Stimulated activated CD4-positive, alpha-beta T cell treated with anti-CD3 and anti-CD28 coated beads, Interleukin-4, amount 100 ng/mL, for 24 hours (primary cell): Measurements from ENCODE around the gene BMPR2.
"Not testable (repeated sequence)": the region's sequence is repeated elsewhere in the genome, so short reads cannot be mapped to it uniquely, and the experiment has no call there.

Experiments
- DNase-seq: peaks from one replicate; pipeline ENCODE4 v3.0.0-alpha.2; 2020

The BMPR2 gene

DNA sequence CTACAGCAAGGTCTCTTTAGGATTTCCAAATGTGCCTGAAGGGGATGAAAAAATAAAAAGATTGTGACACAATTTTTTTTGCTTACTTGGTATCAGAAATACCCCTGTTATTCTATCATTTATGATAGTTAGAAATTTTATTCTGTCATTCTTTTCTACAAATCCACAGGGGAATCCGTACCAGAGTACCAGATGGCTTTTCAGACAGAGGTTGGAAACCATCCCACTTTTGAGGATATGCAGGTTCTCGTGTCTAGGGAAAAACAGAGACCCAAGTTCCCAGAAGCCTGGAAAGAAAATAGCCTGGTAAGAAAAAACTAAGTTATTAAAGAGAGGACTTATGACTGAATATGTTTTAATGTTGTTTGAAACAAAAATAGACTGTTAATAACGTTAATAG, 166.0 kb downstream of the BMPR2 start:
- DNase-seq: no peak

DNA sequence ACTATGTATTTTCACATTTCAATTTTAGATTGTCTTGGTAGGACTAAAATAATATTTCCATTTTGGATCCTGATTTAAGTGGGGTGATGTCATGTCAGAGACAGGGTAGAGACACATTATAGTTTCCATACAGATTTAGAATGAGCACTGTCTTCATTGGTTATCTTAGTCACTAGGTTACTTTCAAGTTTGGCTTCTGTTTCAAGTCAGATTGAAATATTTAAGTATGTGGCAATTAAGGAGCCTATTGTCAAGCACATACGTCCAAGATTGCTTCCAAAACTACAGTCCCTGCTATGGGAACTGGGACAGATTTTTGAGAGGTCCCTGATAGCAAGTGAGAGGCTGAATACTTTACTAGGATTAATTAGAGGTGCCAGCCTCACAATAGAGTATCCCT, 169.4 kb downstream of the BMPR2 start:
- no peak for DNase-seq

DNA sequence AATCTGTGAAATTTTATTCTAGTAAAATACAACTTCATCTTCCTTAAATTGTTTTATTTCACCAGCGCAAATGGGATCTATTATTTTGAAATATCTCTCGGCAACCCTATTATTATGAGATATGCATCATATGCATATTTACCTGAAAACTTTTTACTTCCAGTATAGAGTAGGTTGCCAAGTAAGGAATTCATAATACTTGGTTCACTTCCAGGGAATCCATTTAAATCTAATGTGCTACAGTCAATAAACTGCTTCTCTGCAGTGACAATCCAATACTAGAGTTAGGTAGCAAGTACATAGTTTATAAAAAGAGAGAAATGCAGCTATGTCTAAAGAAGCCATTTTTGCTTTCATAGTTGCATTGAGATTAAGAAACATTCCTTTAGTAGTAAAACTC, 169.8 kb downstream of the BMPR2 start:
- DNase-seq: no peak

- DNase-seq: not testable (repeated sequence)
These were observed 170.5 kb downstream of the BMPR2 start for GRCh38 chr2:202546499-202547141.

- no peak for DNase-seq
These were observed 172.1 kb downstream of the BMPR2 start for GRCh38 chr2:202548240-202548639.

DNA sequence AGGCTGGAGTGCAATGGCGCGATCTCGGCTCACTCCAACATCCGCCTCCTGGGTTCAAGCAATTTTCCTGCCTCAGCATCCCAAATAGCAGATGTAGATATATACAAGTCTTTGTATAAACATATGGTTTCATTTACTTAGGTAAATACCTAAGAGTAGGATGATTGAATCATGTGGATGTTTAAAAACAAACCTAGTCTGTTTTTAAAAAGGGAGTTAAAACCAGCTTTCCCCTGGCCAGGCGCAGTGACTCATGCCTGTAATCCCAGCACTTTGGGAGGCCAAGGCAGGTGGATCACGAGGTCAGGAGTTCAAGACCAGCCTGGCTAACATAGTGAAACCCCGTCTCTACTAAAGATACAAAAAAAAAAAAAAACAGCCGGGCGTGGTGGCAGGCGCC, 174.9 kb downstream of the BMPR2 start:
- not testable (repeated sequence) for DNase-seq

- DNase-seq: no peak
These were observed 179.2 kb downstream of the BMPR2 start for GRCh38 chr2:202555356-202555755.

GRCh38 chr2:202560200-202560599, 184.1 kb downstream of the BMPR2 start:
- no peak for DNase-seq

DNA sequence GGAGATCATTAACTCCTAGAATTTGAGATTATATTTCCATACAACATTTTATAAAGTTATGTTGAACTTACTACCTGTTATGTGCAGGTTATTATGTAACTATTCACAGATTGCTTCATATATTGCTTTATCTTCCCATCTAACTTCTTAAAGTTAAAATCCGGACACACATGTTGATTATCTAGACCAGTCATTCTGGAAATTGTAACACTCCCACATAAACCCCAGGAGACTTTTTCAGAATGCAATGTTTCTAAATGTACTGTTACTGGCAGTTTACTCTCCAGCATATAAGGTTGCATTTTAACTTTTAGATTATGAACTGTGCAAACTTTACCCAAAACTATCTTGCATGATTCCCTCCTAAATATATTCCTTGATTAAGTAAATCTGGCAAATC, 188.1 kb downstream of the BMPR2 start:
- no peak for DNase-seq

DNA sequence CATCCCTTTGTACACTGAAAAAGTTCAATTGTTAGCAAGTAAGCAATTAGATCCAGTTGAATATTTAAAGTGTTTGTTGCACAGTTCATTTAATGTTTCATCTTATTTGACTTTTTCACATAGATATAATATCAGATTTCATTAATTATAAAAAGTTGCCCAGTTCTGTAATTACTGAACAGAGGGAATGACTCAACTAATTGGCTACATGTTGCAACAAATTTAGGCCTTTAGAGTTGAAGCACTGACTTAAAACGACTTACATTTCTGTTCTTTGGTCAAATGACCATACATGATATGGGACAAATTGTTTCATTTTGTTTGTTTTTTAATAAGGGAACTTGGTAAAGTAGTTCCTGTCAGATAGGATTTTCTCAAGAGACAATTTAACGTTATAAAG, 190.2 kb downstream of the BMPR2 start:
- DNase-seq: no peak

GRCh38 chr2:202574541-202574940, 198.4 kb downstream of the BMPR2 start:
- DNase-seq: no peak

DNA sequence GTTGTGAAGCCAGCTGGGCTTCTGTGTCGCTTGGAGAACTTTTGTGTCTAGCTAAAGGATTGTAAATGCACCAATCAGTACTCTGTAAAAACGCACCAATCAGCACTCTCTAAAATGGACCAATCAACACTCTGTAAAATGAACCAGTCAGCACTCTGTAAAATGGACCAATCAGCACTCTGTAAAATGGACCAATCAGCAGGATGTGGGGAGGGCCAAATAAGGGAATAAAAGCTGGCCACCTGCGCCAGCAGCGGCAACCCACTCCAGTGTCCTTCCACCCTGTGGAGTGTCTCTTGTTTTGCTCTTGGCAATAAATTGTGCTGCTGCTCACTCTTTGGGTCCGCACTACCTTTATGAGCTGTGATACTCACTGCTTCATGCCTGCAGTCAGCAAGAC, 199.1 kb downstream of the BMPR2 start:
- not testable (repeated sequence) for DNase-seq

DNA sequence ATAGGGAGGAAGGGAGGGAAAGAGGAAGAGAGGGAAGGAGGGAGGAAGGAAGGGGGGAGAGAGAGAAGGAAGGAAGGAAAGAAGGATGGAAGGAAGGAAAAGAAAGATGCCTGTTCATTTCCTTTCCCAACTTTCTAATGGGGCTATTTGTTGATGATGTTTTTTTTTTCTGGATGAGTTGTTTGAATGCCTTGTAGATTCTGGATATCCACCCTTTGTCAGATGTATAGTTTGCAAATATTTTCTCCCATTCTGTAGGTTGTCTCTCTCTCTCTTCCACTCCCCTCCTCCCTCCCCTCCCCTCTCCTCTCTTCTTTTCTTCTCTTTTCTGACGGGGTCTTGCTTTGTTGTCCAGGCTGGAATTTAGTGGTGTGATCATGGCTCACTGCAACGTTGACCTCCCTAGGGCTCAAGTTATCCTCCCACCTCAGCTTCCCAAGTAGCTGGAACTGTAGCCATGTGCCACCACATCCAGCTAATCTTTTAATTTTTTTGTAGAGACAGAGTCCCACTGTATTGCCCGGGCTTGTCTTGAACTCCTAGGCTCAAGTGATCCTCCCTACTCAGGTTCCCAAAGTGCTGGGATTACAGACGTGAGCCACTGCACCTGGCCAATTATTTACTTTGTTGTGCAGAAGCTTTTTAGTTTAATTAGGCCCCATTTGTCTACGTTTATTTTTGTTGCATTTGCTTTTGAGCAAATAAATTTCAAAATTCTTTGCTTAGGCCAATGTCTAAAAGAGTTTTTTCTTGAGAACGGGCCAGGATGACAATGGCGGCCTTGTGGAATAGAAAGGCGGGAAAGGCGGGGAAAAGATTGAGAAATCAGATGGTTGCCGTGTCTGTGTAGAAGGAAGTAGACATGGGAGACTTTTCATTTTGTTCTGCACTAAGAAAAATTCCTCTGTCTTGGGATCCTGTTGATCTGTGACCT, 201.4 kb downstream of the BMPR2 start:
- DNase-seq: no peak

GRCh38 chr2:202582846-202583245, 206.7 kb downstream of the BMPR2 start:
- DNase-seq: not testable (repeated sequence)

DNA sequence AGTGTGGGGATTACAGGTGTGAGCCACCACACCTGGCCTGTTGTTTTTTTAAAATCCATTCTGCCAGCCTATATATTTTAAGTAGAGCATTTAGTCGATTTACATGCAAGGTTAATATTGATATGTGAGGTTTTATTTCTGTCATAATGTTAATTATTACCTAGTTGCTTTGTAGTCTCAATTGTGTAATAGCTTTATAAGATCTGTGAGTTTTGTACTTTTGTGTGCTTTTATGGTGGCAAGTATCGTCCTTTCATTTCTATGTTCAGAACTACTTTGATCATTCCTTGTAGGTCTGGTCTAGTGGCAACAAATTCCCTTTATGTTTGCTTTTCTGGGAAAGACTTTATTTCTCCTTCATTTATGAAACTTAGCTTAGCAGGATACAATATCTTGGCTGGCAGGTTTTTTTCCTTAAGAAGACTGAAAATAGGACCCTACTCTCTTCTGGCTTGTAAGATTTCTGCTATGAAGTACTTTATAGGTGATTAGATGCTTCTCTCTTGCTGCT, 207.6 kb downstream of the BMPR2 start:
- no peak for DNase-seq

- peak; percentile 72 for DNase-seq
These were observed 212.8 kb downstream of the BMPR2 start for GRCh38 chr2:202588647-202589581.

GRCh38 chr2:202589582-202589949, 213.4 kb downstream of the BMPR2 start:
- no peak for DNase-seq

GRCh38 chr2:202592566-202592965, 216.4 kb downstream of the BMPR2 start:
- no peak for DNase-seq

GRCh38 chr2:202599105-202599504, 223.0 kb downstream of the BMPR2 start:
- DNase-seq: no peak

DNA sequence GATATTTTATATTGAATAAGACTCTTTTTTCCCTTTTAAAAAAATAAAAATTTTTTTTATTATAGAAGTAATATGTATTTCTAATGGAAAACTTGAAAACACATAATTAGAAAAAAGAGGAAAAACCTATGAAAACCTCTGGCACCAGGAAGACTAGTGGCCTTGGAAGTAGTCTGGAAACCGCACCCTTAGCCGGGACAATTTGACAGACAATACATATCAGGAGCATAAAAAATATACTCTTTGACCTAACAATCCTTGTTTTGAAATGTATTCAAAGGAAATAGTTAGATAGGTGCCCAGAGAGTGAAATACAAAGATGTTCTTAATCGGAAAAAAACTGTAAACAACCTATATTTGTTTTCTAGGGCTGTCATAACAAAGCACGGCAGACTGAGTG, 223.8 kb downstream of the BMPR2 start:
- no peak for DNase-seq

DNA sequence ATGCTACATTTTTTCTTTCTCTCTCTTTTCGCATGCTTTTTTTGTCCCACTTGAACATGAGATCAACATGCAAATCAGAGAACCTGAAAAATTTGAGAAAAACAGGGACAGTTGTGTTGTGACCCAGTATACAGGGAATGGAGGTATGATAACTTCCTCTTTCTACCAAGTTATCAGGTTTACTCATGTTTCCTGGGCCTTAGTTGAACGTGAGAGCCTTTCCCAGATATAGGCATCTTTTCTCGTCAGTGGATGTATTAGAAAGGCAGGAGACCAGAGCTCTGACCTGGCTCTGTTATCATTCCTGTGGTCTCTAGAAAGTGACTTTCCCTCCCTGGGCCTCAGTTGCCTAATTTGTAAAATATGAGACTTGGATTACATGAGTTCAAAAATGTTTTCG, 228.6 kb downstream of the BMPR2 start:
- no peak for DNase-seq

DNA sequence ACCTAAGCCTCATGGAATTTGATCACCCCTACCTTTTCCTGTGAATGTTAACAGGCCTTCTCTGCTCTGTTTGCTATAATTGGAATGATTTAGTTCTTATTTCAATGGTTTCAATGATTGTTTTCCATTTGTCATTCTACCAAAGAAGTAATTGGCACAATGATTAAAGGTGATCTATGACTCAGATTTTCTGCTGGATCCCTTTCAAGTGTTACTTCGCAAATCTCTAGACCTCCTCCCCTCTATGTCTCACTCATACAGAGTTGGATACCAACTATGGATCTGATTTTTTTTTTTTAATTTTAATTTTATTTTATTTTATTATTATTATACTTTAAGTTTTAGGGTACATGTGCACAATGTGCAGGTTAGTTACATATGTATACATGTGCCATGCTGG, 229.0 kb downstream of the BMPR2 start:
- DNase-seq: no peak
